HG03575 (cell line): Measurements from ENCODE around the gene ARGLU1.

Source experiments
- ATAC-seq: cut with Tn5 transposase; IDR thresholded peaks from one replicate; pipeline ENCODE4 v1.9.1; 2021; ENCODE audit not compliant: unreplicated experiment, insufficient number of reproducible peaks, low FRiP score; ENCODE audit errors: extremely low read depth

The ARGLU1 gene

DNA sequence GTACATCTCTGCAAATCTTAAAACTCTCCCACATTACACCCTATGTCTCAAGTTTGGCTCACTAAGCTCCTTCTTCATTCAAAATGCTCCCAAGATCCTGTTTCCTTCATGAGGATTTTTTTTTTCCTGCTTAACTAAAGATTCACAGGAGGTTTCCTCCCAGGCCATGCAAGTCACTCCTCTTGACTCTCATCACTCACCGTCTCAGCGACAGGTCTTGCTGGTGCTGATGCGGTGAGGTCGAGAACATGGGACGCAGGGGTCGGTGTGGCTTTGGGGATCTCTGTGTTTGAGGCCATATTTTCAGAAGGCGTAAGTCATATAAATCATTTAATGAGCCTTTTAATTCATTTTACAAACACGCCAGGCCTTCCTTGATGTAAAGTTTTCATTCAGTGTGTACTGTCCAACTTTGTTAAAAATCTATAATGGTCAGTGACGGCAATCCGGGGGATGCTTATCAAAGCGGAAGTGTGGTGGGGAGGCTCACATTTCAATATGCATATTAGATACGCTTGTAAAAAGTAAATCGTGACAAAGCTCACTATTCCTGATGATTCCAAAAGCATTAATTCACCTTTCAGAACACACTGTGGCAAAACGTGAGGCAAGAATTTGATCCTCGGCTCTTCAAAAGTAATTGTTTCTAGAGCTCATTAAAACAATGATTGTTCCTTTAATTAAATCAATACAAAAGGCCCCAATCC, 52.9 kb downstream of the ARGLU1 start:
- ATAC-seq, result no peak

DNA sequence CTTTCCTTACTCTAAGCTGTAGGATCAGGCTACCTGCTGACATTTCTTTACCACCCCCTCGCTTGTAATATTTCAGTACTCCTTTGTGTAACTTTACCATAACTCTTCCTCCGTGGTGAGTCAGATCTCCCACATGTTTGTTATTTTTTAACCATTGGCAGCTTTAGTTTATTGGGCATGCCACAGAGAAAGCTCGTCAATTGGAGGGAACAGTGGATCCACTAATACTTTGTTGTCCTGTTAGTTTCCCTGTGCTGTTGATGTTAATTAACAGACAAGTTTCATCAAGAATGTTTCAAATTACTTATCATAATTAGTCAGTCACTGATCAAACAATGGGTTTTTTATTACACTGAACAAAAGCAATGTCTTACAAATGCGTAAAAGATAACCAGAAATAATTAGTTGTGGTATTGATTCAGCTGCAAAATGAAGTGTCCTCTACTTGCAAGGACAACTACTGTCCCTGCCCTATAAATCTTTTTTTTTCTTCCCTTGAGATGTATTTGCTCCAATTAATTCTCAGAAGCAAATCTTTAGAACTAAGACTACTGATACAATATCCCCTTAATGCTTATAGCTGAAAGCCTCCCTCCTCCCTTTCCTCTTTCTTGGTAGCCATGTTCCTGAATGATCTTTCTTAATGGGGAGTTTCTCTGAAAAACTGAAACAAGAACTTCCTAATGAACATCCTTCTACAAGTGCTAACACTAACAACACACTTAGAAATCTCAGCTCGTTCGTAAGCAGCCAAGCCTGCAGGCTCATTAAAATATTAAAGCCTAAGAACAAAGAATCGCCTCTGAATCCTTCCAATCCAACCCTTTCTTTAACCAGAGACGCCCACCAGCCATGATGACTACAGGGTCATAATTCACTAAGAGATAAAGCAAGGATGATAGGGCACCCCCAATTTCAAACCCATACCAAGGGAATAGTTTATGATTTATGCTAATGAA, 54.6 kb downstream of the ARGLU1 start:
- no peak for ATAC-seq

DNA sequence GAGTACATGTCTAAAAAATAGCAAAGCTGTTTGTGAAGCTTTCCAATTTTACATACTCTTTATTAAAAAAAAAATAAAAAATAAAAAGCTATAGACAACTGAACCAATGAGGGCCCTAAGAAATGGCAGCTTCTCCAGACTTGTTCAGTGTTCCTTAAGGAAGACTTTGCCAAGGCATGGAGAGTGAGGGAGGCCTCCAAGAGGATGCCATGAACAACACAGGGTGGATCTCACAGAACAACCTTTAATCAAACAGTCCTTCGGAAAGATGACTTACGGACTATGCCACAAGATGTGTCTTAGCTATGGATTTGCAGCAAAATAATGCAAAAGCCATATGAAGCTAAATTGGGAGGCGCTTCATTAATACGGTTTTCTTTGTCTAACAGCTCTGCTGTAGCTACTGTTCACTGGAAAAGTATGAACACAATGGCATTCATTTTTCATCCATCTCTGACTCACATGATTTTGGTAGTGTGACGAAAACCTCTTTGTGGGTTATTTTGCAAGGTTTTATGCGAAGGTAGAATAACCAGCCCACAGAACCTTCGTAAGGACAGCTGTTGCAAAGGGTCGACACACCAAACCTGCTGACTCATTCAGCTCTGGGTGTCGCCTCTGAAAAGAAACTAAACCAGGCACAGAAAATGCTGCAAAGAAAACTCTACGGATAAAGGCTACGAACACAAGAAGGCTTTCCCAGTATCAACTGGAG, 60.2 kb downstream of the ARGLU1 start:
- no peak for ATAC-seq

DNA sequence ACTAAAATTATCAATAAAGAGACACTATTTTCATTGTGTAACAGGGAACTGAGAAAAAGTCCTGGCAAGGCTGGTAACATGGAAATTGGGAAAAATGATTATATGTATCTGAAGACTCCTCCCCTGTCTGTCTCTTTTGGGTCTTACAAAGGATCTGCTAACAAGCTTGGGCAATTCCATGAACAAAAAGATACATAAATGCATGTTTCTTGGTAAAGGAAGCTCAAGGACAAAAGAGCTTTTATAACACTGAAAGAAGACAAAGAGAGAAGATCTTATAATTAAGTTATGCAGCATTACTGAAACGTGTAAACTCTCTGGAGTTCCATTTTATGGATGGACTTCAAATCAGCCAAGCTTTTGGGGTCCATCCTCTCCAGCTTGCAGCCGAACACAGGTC, 61.7 kb downstream of the ARGLU1 start:
- no peak for ATAC-seq

DNA sequence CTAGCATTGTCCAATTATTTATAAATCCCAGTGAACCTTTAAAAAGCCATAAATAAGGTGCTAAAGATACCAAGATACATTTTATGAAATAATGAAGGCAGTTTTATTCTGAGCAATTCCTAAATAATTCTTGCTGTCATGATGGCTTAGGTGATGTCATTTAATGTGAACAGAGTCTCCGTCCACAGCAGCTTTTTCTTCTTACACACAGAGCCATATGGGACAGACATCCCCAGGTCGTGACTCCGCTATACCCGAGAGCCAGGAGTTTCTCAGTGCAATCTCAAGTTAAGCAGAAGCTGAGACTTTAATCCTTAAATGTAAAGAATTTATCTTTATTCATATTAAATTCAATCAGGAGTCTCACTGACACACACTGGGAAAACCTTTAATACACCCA, 62.2 kb downstream of the ARGLU1 start:
- ATAC-seq, result no peak

DNA sequence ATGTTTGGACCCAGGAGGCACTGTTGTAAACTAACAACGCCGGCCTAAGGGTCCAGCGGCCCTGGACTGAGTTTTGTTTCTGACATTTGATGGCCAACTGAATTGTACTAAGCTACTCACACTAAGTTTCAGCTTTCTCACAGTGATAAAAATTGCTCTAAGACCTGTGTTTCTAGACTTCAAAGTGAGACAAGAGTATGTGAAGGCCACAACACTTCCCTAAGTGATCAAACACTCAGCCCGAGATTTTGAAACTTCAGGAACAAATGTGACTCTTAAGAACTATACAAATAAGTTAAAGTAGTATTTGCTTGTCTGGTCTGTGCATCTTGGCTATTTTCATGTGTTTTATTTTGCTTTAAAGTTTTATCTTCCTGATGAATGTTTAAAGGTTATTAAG, 62.6 kb downstream of the ARGLU1 start:
- ATAC-seq, result no peak

DNA sequence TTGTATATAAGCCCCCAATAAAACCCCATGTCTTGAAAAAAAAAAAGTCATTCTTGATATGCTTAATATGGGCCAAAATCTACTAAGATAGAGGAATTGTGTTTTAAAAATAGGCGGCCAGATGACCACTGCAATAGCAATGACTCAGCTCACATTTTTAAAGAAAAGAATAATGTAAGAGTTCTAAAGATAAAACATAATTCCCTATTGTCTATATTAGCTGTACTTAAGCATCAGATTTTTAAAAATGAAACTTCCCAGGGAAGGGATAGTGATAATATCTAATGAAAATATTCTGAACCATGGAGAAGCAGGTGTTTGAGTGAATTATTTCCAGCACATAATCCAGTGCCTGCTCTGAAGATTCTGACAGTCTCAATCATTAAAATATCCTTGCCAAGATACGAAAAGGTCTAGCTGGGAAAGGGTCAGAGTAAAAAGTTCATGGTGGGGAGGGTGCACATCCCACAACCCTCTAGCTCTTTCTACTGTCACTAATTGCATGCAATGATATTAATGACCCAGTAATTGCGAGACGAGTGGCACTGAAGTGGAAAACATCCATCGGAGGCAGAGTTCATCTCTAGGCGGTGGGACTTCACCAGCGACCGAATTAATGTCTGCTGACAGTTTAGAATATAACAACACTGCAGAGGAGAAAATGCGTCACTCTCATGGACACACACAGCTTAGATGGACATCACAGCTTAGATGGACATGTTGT, 64.0 kb downstream of the ARGLU1 start:
- ATAC-seq, result no peak

DNA sequence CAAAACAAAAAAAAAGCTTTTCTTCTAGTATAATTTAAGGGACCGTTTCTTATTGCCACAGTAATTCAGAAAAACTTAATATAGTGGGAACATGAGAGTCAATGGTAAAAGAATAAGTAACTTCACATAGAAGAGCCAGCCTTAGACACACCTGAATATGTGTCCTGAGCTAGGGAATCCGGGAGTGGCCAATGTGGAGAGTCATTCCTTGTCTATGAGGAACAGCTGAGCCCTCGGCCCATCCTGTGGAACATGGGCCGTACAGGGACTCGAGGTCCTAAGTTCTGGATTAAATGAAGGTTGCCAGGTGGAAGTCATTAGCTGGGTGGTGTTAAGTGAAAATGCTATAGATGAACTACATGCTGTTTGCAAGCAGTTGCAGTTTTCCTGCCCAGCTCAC, 64.7 kb downstream of the ARGLU1 start:
- ATAC-seq, result no peak

DNA sequence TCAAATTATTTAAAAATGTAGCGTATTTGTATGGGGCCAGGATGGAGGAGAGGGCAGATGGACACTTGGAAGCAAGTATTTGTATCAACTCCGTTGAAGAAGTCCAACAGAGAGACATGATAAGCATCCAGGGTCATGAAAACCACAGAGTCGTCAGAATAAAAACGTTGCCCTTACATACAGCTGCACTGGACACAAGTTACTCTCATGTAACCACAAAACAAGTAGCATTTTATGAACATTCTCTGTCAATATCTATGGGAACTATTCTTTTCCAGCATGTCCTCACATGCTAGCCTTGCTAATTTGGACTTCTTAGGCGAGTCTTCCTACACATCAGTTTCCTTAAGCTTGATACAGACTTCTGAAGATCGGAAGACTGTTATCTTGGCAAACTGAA, 67.5 kb downstream of the ARGLU1 start:
- ATAC-seq, result no peak

DNA sequence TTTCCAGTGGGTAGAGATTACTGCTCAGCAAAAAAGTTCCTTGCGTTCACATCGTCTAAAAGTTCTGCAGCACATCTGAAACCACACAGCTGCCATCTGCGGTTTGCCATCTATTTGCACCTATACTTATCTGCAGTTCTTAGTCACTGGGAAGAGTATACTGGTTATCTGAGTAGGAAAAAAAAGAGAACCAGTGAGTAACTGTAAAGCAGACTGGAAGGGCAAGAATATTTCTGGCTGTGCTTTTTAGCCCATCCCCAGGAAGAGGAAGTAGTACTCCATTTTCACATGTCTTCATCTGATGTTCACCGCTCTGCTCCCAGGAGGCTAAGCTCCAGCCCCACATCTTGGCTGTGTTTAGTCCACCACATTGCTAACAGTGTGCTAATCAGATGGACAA, 68.0 kb downstream of the ARGLU1 start:
- ATAC-seq, result peak; percentile 80

DNA sequence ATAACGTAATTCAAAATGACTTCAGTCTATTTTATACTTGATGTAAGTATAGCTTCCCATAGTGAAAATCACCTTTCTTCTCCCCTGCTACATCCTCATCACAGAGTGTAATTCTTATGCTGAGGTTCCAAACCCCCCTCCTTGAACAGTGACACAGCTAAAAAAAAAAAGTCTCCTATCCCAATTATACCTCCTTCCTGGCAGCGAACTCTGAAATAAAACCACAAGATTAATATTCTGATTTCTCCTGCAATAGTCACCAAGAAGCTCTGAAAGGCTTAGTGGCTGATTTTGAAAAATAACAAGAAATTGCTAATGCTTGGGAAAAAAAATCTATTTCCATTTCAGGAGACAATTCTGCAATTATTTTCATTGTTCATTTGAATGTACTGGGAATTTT, 68.8 kb downstream of the ARGLU1 start:
- ATAC-seq, result no peak

DNA sequence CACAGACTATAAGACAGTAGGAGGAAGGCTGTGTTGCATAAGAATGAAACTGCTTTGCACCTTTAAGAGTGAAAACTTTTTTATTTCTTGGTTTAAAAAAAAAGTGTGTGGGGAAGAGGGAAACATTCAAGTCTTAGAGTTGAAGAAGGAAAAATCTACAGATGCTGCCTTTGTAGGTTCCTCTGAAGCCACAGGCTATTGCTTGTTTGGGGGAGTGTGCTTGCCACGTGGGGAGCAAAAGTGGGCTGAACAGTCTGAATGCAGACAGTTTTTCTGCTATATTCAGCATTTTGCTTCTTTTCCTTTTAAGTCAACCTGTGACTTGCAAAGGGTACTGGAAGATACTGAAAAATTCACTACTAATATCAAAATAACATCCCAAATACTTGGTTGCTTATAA, 69.4 kb downstream of the ARGLU1 start:
- ATAC-seq, result no peak

DNA sequence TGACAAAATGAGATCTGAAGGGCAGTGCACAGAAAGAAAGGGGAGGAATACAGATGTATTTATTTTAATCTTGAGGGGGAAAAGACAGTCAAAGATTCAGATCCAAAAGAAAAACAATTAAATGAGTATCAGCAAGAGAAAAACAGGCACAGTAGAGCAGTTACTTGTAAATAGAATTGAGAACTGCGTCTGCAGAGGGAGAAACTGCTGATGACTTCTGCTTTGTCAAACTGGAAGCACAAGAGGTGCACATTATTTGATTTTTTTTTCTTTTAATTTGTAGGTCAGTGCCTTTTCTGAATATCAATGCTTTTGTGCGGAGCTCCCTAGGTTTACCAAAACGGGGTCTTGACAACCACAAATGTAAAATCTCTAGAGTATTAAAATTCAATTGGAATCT, 69.8 kb downstream of the ARGLU1 start:
- ATAC-seq, result no peak

DNA sequence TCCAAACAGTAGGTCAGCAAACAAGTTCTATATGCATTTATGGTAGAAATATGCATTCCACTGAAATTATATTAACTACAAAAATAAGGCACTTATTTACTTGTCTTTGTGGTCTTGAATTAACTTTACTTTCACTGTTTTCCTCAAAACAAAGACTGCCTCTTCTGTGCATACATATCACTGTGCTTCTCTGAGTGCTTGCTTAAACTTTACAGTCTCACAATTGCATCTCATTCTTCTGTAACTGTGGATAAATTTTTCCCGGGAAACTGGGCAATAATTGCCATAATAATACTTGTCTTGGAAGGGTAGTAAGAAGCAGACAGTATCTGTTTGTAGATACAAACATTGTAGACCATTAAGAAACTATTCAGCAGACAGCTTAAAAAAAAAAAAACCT, 70.9 kb downstream of the ARGLU1 start:
- no peak for ATAC-seq

DNA sequence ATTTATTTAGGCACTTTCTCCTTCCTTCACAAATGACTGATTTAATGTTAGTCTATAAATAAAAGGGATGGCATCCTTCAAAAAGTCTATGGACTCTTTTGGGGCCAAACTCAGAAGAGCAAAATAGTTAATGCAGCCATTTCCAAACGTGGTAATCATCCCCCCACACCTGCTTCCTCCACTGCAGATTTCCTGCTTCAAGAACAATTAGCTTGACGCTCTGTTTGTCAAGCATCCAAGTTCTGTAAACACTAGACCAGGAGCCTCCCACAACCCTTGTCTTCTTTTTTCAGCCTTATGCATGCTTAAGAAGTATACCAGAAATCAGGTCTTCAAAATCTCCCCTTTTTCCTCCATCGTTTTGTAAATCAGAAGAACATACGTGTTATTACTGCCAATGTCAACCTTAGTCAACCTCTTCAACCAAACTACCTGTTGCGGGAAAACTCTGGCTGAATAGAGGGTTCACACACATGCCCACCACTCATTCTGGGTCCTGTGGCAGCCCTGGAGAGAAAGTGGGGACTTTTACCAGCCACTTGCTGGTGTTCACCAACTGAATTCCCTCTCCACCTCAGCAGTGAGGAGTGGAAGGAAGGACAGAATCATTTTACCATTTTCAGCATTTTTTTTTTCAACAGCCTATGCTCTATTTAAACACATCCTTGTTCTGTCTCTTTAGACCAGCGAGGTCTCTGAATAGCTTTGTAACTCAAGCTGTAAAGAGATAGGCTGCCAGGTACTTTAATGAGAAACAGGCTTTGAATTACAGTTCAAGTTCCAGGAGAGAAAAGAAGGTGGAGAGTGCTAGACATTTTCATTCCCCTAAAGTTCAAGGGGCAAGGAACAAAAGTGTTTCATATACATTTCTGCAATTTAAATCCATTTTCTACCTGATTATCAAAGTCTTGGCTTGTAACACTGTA, 71.6 kb downstream of the ARGLU1 start:
- no peak for ATAC-seq

DNA sequence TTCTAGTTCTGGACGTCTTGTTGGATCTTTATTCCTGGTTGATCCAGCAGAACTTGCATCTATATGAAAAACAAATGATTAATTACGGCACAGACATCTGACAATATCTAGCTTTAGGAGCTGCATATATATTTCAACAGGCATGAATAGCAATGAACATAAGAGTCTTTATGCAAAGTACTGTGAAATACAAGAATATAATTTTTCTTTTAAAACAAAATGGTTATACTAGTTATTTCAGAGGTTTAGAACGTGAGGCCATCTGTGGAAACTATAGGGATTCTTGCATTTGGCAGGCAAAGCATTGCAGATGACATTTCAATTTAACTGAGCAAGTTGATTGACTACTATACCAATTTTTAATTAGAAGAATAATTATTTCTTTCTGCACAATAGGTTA, 73.0 kb downstream of the ARGLU1 start:
- no peak for ATAC-seq

DNA sequence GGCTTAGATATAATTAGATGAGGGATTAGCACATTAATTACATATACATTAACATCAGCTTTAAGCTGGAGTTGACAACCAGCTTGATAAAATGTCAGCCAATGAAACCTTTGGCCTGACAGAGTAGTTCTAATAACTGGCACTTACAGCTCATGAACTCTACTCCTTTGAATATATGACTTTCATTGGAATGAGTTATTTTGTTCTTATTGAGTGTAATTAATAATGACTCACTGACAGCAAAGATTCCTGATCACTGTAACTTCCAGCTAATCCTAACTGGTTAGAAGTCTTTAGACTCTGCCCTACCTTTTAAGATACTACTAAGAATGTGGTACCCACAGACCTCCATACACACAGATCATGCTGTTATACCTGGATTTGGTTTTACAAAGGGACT, 73.4 kb downstream of the ARGLU1 start:
- ATAC-seq, result no peak

DNA sequence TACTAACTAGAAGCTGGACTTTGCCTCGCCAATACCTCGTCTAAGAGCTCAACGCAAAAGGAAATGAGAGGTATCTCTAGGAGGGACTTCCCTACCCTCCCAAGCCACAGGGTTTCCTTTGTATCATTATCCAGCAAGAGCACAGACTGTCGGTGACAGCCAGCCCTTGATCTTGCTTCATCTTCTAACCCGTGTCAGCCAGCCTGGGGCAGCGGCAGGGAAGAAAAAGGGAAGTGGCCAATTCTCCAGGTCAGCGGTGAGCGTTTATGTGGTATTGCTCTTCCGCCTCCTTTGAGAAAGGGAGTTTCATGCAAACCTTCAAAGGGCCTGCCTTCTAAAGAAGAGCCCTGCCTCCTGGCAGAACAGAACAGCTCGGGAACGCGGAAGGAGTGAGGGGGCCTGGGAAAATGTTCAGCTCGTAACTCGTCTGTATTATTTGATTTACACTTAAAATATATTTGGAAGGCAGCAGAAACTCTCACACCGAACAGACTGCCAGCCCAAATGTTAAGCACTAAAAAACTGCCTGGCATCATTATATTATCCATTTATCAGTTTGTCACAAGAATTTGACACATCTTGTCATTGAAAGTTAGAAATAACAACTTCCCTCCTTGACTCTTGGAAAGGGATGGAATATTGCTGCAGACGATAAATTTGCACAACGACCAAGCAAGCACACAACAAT, 74.3 kb downstream of the ARGLU1 start:
- peak; percentile 65 for ATAC-seq
